Panc1 (cell line): ENCODE results near the gene VWF.
"Not testable (repeated sequence)": the region's sequence is repeated elsewhere in the genome, so short reads cannot be mapped to it uniquely, and the experiment has no call there.

Source experiments
- POLR2AphosphoS5 ChIP-seq: IDR thresholded peaks from 2 replicates; pipeline ENCODE4 v1.6.1; 2012; ENCODE audit warnings: mild to moderate bottlenecking, low read depth, low read length, moderate library complexity
- SIN3A ChIP-seq: IDR thresholded peaks from 2 replicates; pipeline ENCODE4 v1.6.1; 2012; ENCODE audit warnings: low read depth, mild to moderate bottlenecking, low read length, moderate library complexity, borderline replicate concordance; ENCODE audit not compliant: insufficient read depth
- TCF7L2 ChIP-seq: IDR thresholded peaks from 2 replicates; pipeline ENCODE4 v1.6.1; 2011; ENCODE audit warnings: mild to moderate bottlenecking, low read depth, low read length, inconsistent platforms
- TF ChIP-seq, protein P1 (sequence below): fragments of 450-650 bp; IDR thresholded peaks from 2 replicates; pipeline ENCODE4 v1.5.1; 2017; ENCODE audit warnings: mild to moderate bottlenecking
- TF ChIP-seq, protein P2 (sequence below), 2 experiments: IDR thresholded peaks; 2 replicates each; pipeline ENCODE4 v1.6.1; 2011 to 2012; ENCODE audit warnings: low read depth in 2 of 2, control low read depth in 1 of 2, low read length in 1 of 2, mild to moderate bottlenecking in 1 of 2, moderate library complexity in 1 of 2; ENCODE audit not compliant: insufficient read depth in 1 of 2

DNA sequence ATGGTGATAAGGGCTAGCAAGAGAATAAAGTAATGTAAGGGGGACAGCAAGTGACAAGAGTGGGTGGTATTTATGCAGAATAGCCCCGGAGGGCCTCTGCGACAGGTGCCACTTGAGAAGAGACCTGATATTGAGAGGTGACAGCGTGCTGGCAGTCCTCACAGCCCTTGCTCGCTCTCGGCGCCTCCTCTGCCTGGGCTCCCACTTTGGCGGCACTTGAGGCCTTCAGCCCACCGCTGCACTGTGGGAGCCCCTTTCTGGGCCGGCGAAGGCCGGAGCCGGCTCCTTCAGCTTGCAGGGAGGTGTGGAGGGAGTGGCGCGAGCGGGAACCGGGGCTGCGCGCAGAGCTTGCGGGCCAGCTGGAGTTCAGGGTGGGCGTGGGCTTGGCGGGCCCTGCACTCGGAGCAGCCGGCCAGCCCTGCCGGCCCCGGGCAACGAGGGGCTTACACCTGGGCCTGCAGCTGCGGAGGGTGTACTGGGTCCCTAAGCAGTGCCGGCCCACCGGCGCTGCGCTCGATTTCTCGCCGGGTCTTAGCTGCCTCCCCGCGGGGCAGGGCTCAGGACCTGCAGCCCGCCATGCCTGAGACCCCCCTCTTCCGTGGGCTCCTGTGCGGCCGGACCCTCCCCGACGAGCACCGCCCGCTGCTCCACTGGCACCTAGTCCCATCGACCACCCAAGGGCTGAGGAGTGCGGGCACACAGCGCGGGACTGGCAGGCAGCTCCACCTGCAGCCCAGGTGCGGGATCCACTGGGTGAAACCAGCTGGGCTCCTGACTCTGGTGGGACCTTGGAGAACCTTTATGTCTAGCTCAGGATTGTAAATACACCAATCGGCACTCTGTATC lies 34.9 kb upstream of the VWF start:
- TF ChIP-seq, protein P1, sequence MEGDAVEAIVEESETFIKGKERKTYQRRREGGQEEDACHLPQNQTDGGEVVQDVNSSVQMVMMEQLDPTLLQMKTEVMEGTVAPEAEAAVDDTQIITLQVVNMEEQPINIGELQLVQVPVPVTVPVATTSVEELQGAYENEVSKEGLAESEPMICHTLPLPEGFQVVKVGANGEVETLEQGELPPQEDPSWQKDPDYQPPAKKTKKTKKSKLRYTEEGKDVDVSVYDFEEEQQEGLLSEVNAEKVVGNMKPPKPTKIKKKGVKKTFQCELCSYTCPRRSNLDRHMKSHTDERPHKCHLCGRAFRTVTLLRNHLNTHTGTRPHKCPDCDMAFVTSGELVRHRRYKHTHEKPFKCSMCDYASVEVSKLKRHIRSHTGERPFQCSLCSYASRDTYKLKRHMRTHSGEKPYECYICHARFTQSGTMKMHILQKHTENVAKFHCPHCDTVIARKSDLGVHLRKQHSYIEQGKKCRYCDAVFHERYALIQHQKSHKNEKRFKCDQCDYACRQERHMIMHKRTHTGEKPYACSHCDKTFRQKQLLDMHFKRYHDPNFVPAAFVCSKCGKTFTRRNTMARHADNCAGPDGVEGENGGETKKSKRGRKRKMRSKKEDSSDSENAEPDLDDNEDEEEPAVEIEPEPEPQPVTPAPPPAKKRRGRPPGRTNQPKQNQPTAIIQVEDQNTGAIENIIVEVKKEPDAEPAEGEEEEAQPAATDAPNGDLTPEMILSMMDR, result not testable (repeated sequence)
- not testable (repeated sequence) for TF ChIP-seq POLR2AphosphoS5, TCF7L2, SIN3A
- TF ChIP-seq, protein P2, sequence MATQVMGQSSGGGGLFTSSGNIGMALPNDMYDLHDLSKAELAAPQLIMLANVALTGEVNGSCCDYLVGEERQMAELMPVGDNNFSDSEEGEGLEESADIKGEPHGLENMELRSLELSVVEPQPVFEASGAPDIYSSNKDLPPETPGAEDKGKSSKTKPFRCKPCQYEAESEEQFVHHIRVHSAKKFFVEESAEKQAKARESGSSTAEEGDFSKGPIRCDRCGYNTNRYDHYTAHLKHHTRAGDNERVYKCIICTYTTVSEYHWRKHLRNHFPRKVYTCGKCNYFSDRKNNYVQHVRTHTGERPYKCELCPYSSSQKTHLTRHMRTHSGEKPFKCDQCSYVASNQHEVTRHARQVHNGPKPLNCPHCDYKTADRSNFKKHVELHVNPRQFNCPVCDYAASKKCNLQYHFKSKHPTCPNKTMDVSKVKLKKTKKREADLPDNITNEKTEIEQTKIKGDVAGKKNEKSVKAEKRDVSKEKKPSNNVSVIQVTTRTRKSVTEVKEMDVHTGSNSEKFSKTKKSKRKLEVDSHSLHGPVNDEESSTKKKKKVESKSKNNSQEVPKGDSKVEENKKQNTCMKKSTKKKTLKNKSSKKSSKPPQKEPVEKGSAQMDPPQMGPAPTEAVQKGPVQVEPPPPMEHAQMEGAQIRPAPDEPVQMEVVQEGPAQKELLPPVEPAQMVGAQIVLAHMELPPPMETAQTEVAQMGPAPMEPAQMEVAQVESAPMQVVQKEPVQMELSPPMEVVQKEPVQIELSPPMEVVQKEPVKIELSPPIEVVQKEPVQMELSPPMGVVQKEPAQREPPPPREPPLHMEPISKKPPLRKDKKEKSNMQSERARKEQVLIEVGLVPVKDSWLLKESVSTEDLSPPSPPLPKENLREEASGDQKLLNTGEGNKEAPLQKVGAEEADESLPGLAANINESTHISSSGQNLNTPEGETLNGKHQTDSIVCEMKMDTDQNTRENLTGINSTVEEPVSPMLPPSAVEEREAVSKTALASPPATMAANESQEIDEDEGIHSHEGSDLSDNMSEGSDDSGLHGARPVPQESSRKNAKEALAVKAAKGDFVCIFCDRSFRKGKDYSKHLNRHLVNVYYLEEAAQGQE (IDR thresholded peaks at IDR 0.05; ENCODE audit: insufficient read depth in 1 of 2, low read depth in 2 of 2, low read length in 1 of 2), result not testable (repeated sequence)
